Testis (tissue), 5 donors: ENCODE measurements around the gene ERO1B. TPM values are rescaled to one million over a fixed set of nuclear protein-coding genes. Genes with fewer than 3 reads are reported as not detected.
A peak's percentile ranks its signal among the peaks of the same experiment; 100 is the strongest.
"Not testable (repeated sequence)": the region's sequence is repeated elsewhere in the genome, so short reads cannot be mapped to it uniquely, and the experiment has no call there.

Experiments used
- DNase-seq: peaks from one replicate; pipeline ENCODE4 v3.0.0-alpha.2; 2019
- H3K27ac ChIP-seq, 2 donors: fragments of 200-600 bp; sonication (generic); one replicate each; pipeline ENCODE4 v1.5.1; 2019
- H3K27me3 ChIP-seq: fragments of 200-600 bp; sonication (generic); one replicate; pipeline ENCODE4 v1.5.1; 2019
- H3K36me3 ChIP-seq: fragments of 200-600 bp; sonication (generic); one replicate; pipeline ENCODE4 v1.5.1; 2017; ENCODE audit warnings: low read depth; ENCODE audit errors: missing control alignments
- H3K4me1 ChIP-seq: fragments of 200-600 bp; sonication (generic); one replicate; pipeline ENCODE4 v1.5.1; 2019
- H3K4me3 ChIP-seq, 2 donors: fragments of 200-600 bp; sonication (generic); one replicate each; pipeline ENCODE4 v1.5.1; 2017 to 2019
- H3K9me3 ChIP-seq: fragments of 200-600 bp; sonication (generic); one replicate; pipeline ENCODE4 v1.5.1; 2017
- POLR2A ChIP-seq: fragments of 450-650 bp; IDR thresholded peaks from one replicate; pipeline ENCODE4 v1.6.1; 2017; ENCODE audit warnings: antibody characterized with exemption, mild to moderate bottlenecking, moderate library complexity
- WGBS, 2 donors: methylation state at CpG; one replicate each; pipeline ENCODE4 v1.1.5; 2018; 5-methylcytosine and 5-hydroxymethylcytosine counted together
- intact Hi-C: fragments of 100-400 bp; cut with DNase I; formaldehyde crosslinking; loops from one replicate; pipeline ENCODE4 v1.15.1; 2023; ENCODE audit warnings: low total_unique reads
- long read RNA-seq, 2 donors: transcript quantifications; one replicate each; lab custom pipeline, GENCODE V29; 2026
- polyA plus RNA-seq: library from polyadenylated mRNA; stranded (reverse); fragments of 350-450 nt; fragmentation: Illumina TruSeq; extraction: RNeasy Lipid Tissue Mini Kit (QIAGEN cat#74804); gene quantifications from one replicate; pipeline ENCODE4 v1.2.3, GENCODE V29; 2014; ENCODE audit warnings: low read depth, low replicate concordance; ENCODE audit not compliant: insufficient read depth
- total RNA-seq, 2 donors: library from RNA; depleted of rRNA; stranded (reverse); fragments of >200 nt; gene quantifications; one replicate each; pipeline ENCODE4 v1.2.3, GENCODE V29; 2016
- TF ChIP-seq, protein P1 (sequence below), 3 experiments: fragments of 450-650 bp in 2 of 3; fragments of 200-600 bp in 1 of 3; sonication (generic) in 1 of 3; IDR thresholded peaks; one replicate each; pipeline ENCODE4 v1.5.1; 2016 to 2019; ENCODE audit warnings: antibody characterized with exemption in 3 of 3, mild to moderate bottlenecking in 2 of 3, moderate library complexity in 1 of 3

The ERO1B gene, protein sequence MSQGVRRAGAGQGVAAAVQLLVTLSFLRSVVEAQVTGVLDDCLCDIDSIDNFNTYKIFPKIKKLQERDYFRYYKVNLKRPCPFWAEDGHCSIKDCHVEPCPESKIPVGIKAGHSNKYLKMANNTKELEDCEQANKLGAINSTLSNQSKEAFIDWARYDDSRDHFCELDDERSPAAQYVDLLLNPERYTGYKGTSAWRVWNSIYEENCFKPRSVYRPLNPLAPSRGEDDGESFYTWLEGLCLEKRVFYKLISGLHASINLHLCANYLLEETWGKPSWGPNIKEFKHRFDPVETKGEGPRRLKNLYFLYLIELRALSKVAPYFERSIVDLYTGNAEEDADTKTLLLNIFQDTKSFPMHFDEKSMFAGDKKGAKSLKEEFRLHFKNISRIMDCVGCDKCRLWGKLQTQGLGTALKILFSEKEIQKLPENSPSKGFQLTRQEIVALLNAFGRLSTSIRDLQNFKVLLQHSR
- total RNA-seq: 10 to 100 TPM; 16.2 to 20.3 TPM
- polyA plus RNA-seq: 53.8 TPM
- long read RNA-seq, donor 1, partial matches to known transcripts: 0 of 6 reads
- long read RNA-seq, donor 1, other reads (novel, unspliced or antisense): 6 of 6 reads
- long read RNA-seq, donor 2: 0 reads

DNA sequence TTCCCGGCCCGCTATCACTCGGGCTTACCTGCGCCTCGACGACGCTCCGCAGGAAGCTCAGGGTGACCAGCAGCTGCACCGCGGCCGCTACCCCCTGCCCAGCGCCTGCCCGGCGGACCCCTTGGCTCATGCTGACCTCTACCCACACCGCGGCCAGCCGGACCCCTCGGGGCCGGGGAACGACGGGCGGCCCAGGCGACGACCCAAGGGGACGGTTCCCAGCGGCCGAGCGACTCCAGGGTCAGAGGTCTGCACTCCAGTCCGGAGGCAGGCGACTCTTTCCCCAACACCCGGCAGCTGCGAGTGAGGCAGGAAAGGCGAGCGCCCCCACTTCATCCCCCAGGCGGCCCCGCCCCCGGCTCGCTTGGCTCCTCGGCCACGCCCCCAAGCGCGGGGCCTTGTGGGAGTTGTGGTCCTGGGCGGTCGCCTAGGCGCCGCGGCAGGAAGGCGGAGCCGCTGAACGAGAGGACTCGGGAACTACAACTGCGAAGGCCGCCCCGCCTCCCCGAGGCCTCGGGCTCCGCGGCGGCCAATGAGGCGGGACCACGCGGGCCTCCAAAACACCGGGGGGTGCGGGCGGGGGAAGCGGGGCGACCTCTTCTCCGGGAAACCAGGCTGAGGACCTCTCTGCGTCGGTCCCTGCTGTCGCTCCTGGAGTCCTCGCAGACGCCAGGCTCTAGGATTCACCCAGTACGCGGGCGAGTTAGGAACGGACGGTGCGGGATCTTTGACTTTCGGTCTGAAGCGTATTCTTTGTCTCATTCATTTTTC lies at the start of gene ERO1B:
Gene ERO1B (minus strand): TSS at position 305 of the 771 bp plus-strand sequence. CDS start 175 bp downstream, at position 130.
- Histone ChIP-seq H3K9me3 (no peaks in the 10 kb centered on the region), H3K36me3 (no peaks in the 10 kb centered on the region), H3K27ac (peak within 1 kb of the TSS; percentile 66 to 85), H3K27me3 (no peaks in the 10 kb centered on the region), H3K4me3 (peak within 1 kb of the TSS; percentile 81), H3K4me1 (peaks cover 6% of the 10 kb centered on the region)
- WGBS, 2 donors: 0% methylated on average over 2 to 28 of the region's 81 CpGs
- intact Hi-C loops: no loop called here
- TF ChIP-seq POLR2A: peak; percentile 59
- TF ChIP-seq, protein P1, sequence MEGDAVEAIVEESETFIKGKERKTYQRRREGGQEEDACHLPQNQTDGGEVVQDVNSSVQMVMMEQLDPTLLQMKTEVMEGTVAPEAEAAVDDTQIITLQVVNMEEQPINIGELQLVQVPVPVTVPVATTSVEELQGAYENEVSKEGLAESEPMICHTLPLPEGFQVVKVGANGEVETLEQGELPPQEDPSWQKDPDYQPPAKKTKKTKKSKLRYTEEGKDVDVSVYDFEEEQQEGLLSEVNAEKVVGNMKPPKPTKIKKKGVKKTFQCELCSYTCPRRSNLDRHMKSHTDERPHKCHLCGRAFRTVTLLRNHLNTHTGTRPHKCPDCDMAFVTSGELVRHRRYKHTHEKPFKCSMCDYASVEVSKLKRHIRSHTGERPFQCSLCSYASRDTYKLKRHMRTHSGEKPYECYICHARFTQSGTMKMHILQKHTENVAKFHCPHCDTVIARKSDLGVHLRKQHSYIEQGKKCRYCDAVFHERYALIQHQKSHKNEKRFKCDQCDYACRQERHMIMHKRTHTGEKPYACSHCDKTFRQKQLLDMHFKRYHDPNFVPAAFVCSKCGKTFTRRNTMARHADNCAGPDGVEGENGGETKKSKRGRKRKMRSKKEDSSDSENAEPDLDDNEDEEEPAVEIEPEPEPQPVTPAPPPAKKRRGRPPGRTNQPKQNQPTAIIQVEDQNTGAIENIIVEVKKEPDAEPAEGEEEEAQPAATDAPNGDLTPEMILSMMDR (IDR thresholded peaks at IDR 0.05): no peak
- peak; percentile 98 for DNase-seq

DNA sequence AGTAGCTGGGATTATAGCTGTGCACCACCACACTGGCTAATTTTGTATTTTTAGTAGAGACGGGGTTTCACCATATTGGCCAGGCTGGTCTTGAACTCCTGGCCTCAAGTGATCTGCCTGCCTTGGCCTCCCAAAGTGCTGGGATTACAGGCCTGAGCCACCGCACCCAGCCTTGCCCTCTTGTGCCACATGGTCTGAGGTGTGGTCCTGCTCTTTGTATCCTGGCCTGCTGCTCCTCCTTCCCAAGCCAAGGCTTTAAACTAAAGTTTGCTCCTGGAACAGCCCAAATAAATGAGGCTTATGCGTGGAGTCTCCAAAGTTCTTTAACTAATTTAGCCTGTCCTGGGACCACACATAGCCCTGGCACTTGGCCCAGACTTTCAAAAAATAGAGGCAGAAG lies 49.7 kb upstream of the ERO1B start:
- H3K27me3 ChIP-seq, H3K36me3 ChIP-seq, H3K4me1 ChIP-seq, H3K27ac ChIP-seq, intact Hi-C loops, H3K9me3 ChIP-seq, H3K4me3 ChIP-seq, DNase-seq: not testable (repeated sequence)
- WGBS, 2 donors: 54 to 88% methylated on average over 3 of the region's 3 CpGs

GRCh38 chr1:236326432-236326831 lies 44.7 kb upstream of the ERO1B start:
- no peaks in the 10 kb centered on the region for H3K9me3 ChIP-seq
- TF ChIP-seq, protein P1 (IDR thresholded peaks at IDR 0.05): no peak
- no peak for TF ChIP-seq POLR2A
- H3K4me1 ChIP-seq: no peaks in the 10 kb centered on the region

GRCh38 chr1:236325567-236325966 lies 43.8 kb upstream of the ERO1B start:
- intact Hi-C loops: no loop called here
- TF ChIP-seq, protein P1 (IDR thresholded peaks at IDR 0.05): no peak
- TF ChIP-seq POLR2A: no peak
- no peak overlapping the region for H3K27ac ChIP-seq
- no peaks in the 10 kb centered on the region for H3K27me3 ChIP-seq
- DNase-seq: no peak
- H3K4me3 ChIP-seq: no peak overlapping the region
- 94 to 98% methylated on average over 2 of the region's 2 CpGs for WGBS, 2 donors
- H3K4me1 ChIP-seq: no peaks in the 10 kb centered on the region
- H3K9me3 ChIP-seq: no peaks in the 10 kb centered on the region
- H3K36me3 ChIP-seq: no peaks in the 10 kb centered on the region

More at GRCh38 chr1:236326432-236326831, 44.7 kb upstream of the ERO1B start:
- H3K36me3 ChIP-seq: no peaks in the 10 kb centered on the region
- no peak overlapping the region for H3K27ac ChIP-seq
- no peak for DNase-seq
- no peaks in the 10 kb centered on the region for H3K27me3 ChIP-seq
- intact Hi-C loops: no loop called here
- WGBS, 2 donors: 0% methylated on average over 1 of the region's 1 CpG
- no peak overlapping the region for H3K4me3 ChIP-seq

DNA sequence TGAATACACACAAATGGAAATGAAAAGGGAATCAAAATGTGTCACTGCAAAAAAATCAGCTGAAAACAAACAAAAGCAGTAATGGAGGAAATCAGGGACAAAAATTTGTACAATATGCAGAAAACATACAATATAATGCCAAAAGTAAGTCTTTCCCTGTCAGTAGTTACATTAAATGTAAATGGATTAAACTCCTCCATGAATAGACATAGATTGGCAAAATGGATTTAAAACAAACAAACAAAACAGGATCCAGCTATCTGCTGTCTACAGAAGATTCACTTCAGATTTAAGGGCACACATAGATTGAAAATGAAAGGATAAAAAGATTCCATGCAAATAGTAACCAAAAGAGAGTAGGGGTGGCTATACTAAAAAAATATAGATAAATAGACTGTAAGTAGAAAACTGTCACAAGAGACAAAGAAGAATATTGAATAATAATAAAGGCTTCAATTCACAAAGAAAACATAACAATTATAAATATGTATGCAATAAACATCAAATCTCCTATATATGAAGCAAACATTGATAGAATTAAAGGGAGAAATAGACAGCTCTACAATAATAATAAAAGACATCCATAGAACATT lies 42.2 kb upstream of the ERO1B start:
- DNase-seq: no peak
- intact Hi-C loops: no loop called here
- Histone ChIP-seq H3K27me3 (no peaks in the 10 kb centered on the region), H3K4me1 (no peaks in the 10 kb centered on the region), H3K9me3 (no peaks in the 10 kb centered on the region), H3K4me3 (no peak overlapping the region), H3K36me3 (no peaks in the 10 kb centered on the region), H3K27ac (no peak overlapping the region)
- no peak for TF ChIP-seq POLR2A
- TF ChIP-seq, protein P1 (IDR thresholded peaks at IDR 0.05): no peak
